Prostate gland (tissue), 2 donors: Measurements from ENCODE around the gene EEA1. TPM values are rescaled to one million over a fixed set of nuclear protein-coding genes. Genes with fewer than 3 reads are reported as not detected.

Experiments used
- DNase-seq: peaks from one replicate; pipeline ENCODE4 v3.0.0-alpha.2; 2019; ENCODE audit warnings: low spot score
- H3K27ac ChIP-seq, 2 donors: fragments of 200-600 bp; sonication (generic); 2 replicates each; pipeline ENCODE4 v1.5.1; 2017 to 2019
- H3K27me3 ChIP-seq: fragments of 200-600 bp; sonication (generic); replicated peaks from 2 replicates; pipeline ENCODE4 v1.5.1; 2019; ENCODE audit not compliant: insufficient read depth
- H3K36me3 ChIP-seq, 2 donors: fragments of 200-600 bp; sonication (generic); 1 replicate in 1 of 2; 2 replicates in 1 of 2; pipeline versions ENCODE4 v1.5.1 to v1.8.1; 2017 to 2019
- H3K4me1 ChIP-seq: fragments of 200-600 bp; sonication (generic); replicated peaks from 2 replicates; pipeline ENCODE4 v1.5.1; 2019
- H3K4me3 ChIP-seq, 2 donors: fragments of 200-600 bp; sonication (generic); 2 replicates each; pipeline ENCODE4 v1.5.1; 2017 to 2019
- H3K9me3 ChIP-seq: fragments of 200-600 bp; sonication (generic); 2 replicates; pipeline ENCODE4 v1.5.1; 2017
- CTCF ChIP-seq, 4 experiments: fragments of 200-600 bp in 2 of 4; fragments of 450-650 bp in 2 of 4; sonication (generic) in 2 of 4; IDR thresholded peaks; 1 replicate in 3 of 4; 2 replicates in 1 of 4; pipeline ENCODE4 v1.5.1; 2016 to 2019; ENCODE audit warnings: antibody characterized with exemption in 4 of 4, mild to moderate bottlenecking in 2 of 4, moderate library complexity in 2 of 4
- POLR2A ChIP-seq: fragments of 450-650 bp; IDR thresholded peaks from one replicate; pipeline ENCODE4 v1.6.1; 2016; ENCODE audit warnings: antibody characterized with exemption, mild to moderate bottlenecking
- POLR2AphosphoS5 ChIP-seq: sonication (generic); formaldehyde crosslinking; IDR thresholded peaks from one replicate; pipeline ENCODE4 v1.6.1; 2017; ENCODE audit warnings: antibody characterized with exemption
- WGBS: methylation state at CpG from one replicate; pipeline ENCODE4 v1.1.5; 2018; 5-methylcytosine and 5-hydroxymethylcytosine counted together
- intact Hi-C: fragments of 100-400 bp; cut with DNase I; formaldehyde crosslinking; loops from one replicate; pipeline ENCODE4 v1.14.2; 2022
- total RNA-seq, 2 donors: library from RNA; depleted of rRNA; stranded (reverse); fragments of >200 nt; gene quantifications; one replicate each; pipeline ENCODE4 v1.1.0, GENCODE V29; 2016

The EEA1 gene
- total RNA-seq, 2 donors from 2014 or later = 18.6 to 22.6 TPM

GRCh38 chr12:92912052-92912451 is 17.0 kb downstream of the EEA1 start:
- WGBS = 78% methylated on average over 3 of the region's 3 CpGs
- Histone ChIP-seq H3K27me3 (no peaks in the 10 kb centered on the region), H3K27ac (no peak overlapping the region), H3K4me1 (no peaks in the 10 kb centered on the region), H3K4me3 (no peak overlapping the region), H3K36me3 (no peaks in the 10 kb centered on the region), H3K9me3 (no peaks in the 10 kb centered on the region)
- TF ChIP-seq CTCF (IDR thresholded peaks at IDR 0.05) (no peak), POLR2AphosphoS5 (no peak), POLR2A (no peak)
- DNase-seq = no peak
- intact Hi-C loops = no loop called here

GRCh38 chr12:92911339-92911738 is 17.8 kb downstream of the EEA1 start:
- 82% methylated on average over 2 of the region's 2 CpGs for WGBS
- no peak overlapping the region for H3K4me3 ChIP-seq
- DNase-seq = no peak
- TF ChIP-seq POLR2AphosphoS5 (no peak), CTCF (IDR thresholded peaks at IDR 0.05) (no peak), POLR2A (no peak)
- no peaks in the 10 kb centered on the region for H3K36me3 ChIP-seq
- no peaks in the 10 kb centered on the region for H3K4me1 ChIP-seq
- intact Hi-C loops = no loop called here
- no peaks in the 10 kb centered on the region for H3K27me3 ChIP-seq
- H3K9me3 ChIP-seq = no peaks in the 10 kb centered on the region
- no peak overlapping the region for H3K27ac ChIP-seq

GRCh38 chr12:92908108-92908507 is 21.0 kb downstream of the EEA1 start:
- 79% methylated on average over 3 of the region's 3 CpGs for WGBS
- no peaks in the 10 kb centered on the region for H3K4me1 ChIP-seq
- no peak for DNase-seq

DNA sequence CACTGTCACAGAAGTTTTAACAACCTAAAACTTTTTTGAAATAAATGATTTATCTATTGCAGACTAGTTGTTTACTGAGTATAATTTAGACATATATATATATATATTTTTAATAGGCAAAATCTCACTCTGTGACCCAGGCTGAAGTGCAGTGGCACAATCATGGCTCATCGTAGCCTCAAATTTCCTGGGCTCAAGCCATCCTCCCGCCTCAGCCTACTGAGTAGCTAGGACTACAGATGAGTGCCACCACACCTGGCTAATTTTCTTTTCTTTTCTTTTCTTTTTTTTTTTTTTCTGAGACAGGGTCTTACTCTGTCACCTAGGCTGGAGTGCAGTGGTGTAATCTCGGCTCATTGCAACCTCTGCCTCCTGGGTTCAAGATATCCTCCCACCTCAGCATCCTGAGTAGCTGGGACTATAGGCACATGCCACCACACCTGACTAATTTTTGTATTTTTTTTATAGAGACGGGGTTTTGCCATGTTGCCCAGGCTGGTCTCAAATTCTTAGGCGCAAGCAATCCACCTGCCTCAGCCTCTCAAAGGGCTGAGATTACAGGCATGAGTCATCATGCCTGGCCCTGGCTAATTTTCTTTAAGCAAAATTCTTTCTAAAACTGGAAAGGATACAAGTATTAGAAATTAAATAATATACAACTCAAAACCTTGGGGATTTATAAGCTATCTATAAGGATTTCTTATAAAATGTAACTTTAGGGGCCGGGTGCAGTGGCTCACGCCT is 23.1 kb downstream of the EEA1 start:
- Histone ChIP-seq H3K27ac (no peak overlapping the region), H3K4me3 (no peak overlapping the region), H3K27me3 (no peaks in the 10 kb centered on the region), H3K36me3 (no peaks in the 10 kb centered on the region), H3K4me1 (no peaks in the 10 kb centered on the region), H3K9me3 (no peaks in the 10 kb centered on the region)
- whole genome bisulfite sequencing = 88% methylated on average over 7 of the region's 7 CpGs
- intact Hi-C loops = no loop called here
- DNase-seq = no peak
- no peak for TF ChIP-seq POLR2AphosphoS5
- no peak for TF ChIP-seq CTCF (IDR thresholded peaks at IDR 0.05)
- no peak for TF ChIP-seq POLR2A

More at GRCh38 chr12:92908108-92908507, 21.0 kb downstream of the EEA1 start:
- intact Hi-C loops = no loop called here
- Histone ChIP-seq H3K36me3 (no peaks in the 10 kb centered on the region), H3K9me3 (no peaks in the 10 kb centered on the region), H3K4me3 (no peak overlapping the region), H3K27ac (no peak overlapping the region), H3K27me3 (no peaks in the 10 kb centered on the region)
- no peak for TF ChIP-seq CTCF (IDR thresholded peaks at IDR 0.05)
- no peak for TF ChIP-seq POLR2AphosphoS5
- TF ChIP-seq POLR2A = no peak

- intact Hi-C loops = no loop called here
- H3K4me3 ChIP-seq = no peak overlapping the region
- TF ChIP-seq CTCF (IDR thresholded peaks at IDR 0.05) (no peak), POLR2AphosphoS5 (no peak), POLR2A (no peak)
- no peaks in the 10 kb centered on the region for H3K36me3 ChIP-seq
- H3K4me1 ChIP-seq = no peaks in the 10 kb centered on the region
- H3K27ac ChIP-seq = no peak overlapping the region
- no peaks in the 10 kb centered on the region for H3K27me3 ChIP-seq
- DNase-seq = no peak
- WGBS = 84% methylated on average over 9 of the region's 9 CpGs
- H3K9me3 ChIP-seq = no peaks in the 10 kb centered on the region
These were observed 23.8 kb downstream of the EEA1 start for GRCh38 chr12:92905258-92905810.
